Measurements from ENCODE around the gene AMOTL1. TPM values are rescaled to one million over a fixed set of nuclear protein-coding genes. Genes with fewer than 3 reads are reported as not detected.

Gene AMOTL1
- total and polyA plus RNA-seq, 2 of the 8 experiments (the other 6 are each of a cell fraction or from before 2014, with no cell fraction given): 9.0 to 27.6 TPM

DNA sequence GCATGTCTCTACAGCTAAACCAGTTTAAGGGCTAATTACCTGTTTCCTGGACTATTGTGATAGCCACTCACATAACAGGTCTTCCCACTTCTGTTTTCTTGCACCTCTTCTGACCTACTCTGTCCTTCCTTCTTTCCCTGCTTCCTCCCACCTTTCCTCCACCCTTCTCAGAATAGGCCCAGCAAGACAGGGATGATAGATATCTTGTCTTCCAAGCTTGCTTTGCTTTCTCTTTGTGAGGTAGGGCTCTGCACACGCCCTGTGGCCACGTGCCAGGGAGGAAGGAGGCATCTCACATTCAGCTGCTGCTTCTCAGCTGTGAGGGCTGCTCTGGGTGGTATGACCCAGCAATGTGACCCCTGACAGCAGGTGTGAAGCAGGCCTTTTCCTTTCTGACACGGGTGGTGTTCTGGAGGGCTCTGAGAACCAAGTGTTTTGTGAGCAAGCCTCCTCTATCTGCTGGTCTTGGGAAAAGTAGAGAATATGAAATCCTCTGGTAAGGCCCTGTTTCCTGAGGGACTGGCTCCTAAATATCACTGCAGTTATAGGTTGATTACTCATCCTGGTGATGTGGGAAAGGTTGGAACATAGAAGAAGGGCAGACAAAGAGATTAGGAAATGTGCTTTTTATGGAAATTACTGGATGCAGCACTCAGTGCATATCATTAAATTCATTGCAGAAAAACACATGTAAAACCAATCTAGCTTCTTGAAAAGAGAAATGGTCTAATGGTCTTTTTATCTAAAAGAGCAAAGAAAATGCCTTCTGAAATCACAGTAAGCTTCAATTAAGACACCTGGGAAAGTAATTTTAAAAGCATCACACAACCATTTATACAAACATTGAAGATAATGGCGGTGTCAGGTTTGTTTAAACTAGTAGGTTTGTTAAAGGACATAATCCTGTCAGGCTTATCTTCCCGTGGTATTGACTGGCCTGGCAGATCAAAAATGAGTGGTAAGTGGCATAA is 8.5 kb downstream of the AMOTL1 start (continued):
- TF ChIP-seq, protein P1, sequence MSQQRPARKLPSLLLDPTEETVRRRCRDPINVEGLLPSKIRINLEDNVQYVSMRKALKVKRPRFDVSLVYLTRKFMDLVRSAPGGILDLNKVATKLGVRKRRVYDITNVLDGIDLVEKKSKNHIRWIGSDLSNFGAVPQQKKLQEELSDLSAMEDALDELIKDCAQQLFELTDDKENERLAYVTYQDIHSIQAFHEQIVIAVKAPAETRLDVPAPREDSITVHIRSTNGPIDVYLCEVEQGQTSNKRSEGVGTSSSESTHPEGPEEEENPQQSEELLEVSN (IDR thresholded peaks at IDR 0.05): peak; percentile 64
- TF ChIP-seq MAFK (IDR thresholded peaks at IDR 0.05; ENCODE audit: low read depth, low read length) (no peak), SRF (IDR thresholded peaks at IDR 0.05; ENCODE audit: low read depth, low read length) (no peak), NRF1 (IDR thresholded peaks at IDR 0.05; ENCODE audit: low read depth, low read length) (no peak), FOSL1 (IDR thresholded peaks at IDR 0.05; ENCODE audit: insufficient read depth, low read depth, low read length) (no peak), KDM1A (IDR thresholded peaks at IDR 0.05; ENCODE audit: borderline replicate concordance, low read length) (no peak), YY1 (IDR thresholded peaks at IDR 0.05; ENCODE audit: low read depth, low read length) (no peak), BACH1 (IDR thresholded peaks at IDR 0.05; ENCODE audit: low read length) (no peak), JUND (IDR thresholded peaks at IDR 0.05; ENCODE audit: low read length) (no peak), CEBPB (IDR thresholded peaks at IDR 0.05; ENCODE audit: low read depth, low read length) (no peak), CREB1 (IDR thresholded peaks at IDR 0.05) (no peak)
- TF ChIP-seq, protein P2, sequence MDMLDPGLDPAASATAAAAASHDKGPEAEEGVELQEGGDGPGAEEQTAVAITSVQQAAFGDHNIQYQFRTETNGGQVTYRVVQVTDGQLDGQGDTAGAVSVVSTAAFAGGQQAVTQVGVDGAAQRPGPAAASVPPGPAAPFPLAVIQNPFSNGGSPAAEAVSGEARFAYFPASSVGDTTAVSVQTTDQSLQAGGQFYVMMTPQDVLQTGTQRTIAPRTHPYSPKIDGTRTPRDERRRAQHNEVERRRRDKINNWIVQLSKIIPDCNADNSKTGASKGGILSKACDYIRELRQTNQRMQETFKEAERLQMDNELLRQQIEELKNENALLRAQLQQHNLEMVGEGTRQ (IDR thresholded peaks at IDR 0.05; ENCODE audit: low read length): no peak
